Dermis blood vessel endothelial cell (primary cell): ENCODE measurements around the gene OSM. TPM values are rescaled to one million over a fixed set of nuclear protein-coding genes. Genes with fewer than 3 reads are reported as not detected.

Experiments
- DNase-seq: peaks from one replicate; pipeline ENCODE4 v3.0.0; 2010
- total RNA-seq: library from RNA; depleted of rRNA; stranded (reverse); fragments of >200 nt; gene quantifications from 2 replicates; pipeline ENCODE4 v1.2.3, GENCODE V29; 2014

The OSM gene
- not detected in 2 replicates for total RNA-seq

- peak; percentile 32 for DNase-seq
Measured at GRCh38 chr22:30266445-30267381, at the start of gene OSM. TSS of gene OSM (minus strand) at chr22:30266851. CDS start at chr22:30266799, 52 bp downstream.

GRCh38 chr22:30315962-30316576 is 49.4 kb upstream of the OSM start:
- no peak for DNase-seq

GRCh38 chr22:30314915-30315314 is 48.3 kb upstream of the OSM start:
- peak; percentile 60 for DNase-seq

GRCh38 chr22:30313527-30314363 is 47.1 kb upstream of the OSM start:
- DNase-seq: peak; percentile 15

- no peak for DNase-seq
Measured at GRCh38 chr22:30312053-30312452, 45.4 kb upstream of the OSM start.

- no peak for DNase-seq
Measured at GRCh38 chr22:30310881-30311771, 44.5 kb upstream of the OSM start.

- no peak for DNase-seq
Measured at GRCh38 chr22:30309951-30310741, 43.5 kb upstream of the OSM start.

GRCh38 chr22:30308518-30309230 is 42.0 kb upstream of the OSM start:
- peak; percentile 27 for DNase-seq

GRCh38 chr22:30308093-30308492 is 41.4 kb upstream of the OSM start:
- no peak for DNase-seq

- DNase-seq: no peak
Measured at GRCh38 chr22:30307041-30307574, 40.5 kb upstream of the OSM start.

GRCh38 chr22:30306627-30307011 is 40.0 kb upstream of the OSM start:
- DNase-seq: no peak

- peak; percentile 46 for DNase-seq
Measured at GRCh38 chr22:30305906-30306626, 39.4 kb upstream of the OSM start.

- DNase-seq: peak; percentile 72
Measured at GRCh38 chr22:30305519-30305905, 38.9 kb upstream of the OSM start.

GRCh38 chr22:30304495-30305244 is 38.0 kb upstream of the OSM start:
- peak; percentile 41 for DNase-seq

- peak; percentile 39 for DNase-seq
Measured at GRCh38 chr22:30302810-30303138, 36.1 kb upstream of the OSM start.

- DNase-seq: peak; percentile 13
Measured at GRCh38 chr22:30301995-30302809, 35.6 kb upstream of the OSM start.

GRCh38 chr22:30299322-30299721 is 32.7 kb upstream of the OSM start:
- no peak for DNase-seq
